ENCODE results near the gene INO80D.
"Not testable (repeated sequence)": the region's sequence is repeated elsewhere in the genome, so short reads cannot be mapped to it uniquely, and the experiment has no call there.

Gene INO80D

DNA sequence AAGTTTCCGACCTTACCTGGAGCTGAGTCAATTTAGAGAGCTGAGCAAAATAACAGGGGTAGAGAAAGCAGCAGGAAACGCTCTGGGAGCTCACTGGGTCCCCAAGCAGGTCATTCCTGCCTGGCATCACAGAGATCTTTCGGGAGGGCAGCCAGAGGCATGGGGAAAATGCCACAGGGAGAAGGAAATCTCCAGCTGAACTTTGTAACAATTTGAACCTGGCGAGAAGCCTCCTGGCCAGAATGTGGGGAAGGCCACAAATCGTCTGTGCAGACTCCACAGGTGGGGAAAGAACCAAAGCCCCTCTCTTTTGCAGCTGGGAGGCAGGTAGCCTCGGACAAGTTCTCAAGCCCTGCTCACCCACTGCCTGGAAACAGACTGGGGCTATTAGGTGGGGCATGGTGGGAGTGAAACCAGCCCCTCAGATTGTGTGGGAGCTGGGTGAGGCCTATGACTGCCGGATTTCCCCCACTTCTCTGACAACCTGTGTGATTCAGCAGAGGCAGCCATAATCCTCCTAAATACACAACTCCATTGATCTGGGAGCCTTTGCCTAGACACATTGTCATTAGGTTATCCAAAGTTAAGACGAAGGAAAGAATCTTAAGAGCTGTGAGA, 53.9 kb downstream of the INO80D start:
- Histone ChIP-seq H3K27ac (no peak overlapping the region), H3K4me3 (no peak overlapping the region)

DNA sequence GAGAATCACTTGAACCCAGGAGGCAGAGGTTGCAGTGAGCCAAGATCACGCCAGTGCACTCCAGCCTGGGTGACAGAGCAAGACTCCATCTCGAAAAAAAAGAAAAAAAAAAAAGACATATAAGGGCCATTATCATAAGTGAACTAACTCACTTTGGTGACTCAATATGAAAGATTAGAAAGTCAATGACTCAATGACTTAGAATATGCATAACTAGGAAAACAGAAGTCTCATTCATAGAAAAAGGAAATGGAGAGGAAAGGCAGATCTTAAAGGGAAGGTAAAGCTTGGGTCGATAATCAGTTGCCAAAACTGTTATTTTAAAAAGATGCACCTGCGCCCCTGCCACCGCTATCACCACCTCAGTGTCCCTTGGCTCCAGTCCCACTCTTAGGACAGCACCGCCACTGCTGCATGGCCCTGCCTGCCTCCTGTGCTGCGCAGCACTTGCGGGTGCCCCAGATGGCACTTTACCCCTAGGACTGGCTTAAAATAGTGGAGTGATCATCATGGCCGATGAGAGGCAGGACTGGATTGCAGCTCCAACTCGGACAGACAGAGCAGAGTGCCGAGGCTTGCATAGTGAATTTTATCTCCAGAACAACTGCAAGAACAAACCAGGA, 54.7 kb downstream of the INO80D start:
- H3K4me3 ChIP-seq: no peak overlapping the region
- no peak overlapping the region for H3K27ac ChIP-seq

DNA sequence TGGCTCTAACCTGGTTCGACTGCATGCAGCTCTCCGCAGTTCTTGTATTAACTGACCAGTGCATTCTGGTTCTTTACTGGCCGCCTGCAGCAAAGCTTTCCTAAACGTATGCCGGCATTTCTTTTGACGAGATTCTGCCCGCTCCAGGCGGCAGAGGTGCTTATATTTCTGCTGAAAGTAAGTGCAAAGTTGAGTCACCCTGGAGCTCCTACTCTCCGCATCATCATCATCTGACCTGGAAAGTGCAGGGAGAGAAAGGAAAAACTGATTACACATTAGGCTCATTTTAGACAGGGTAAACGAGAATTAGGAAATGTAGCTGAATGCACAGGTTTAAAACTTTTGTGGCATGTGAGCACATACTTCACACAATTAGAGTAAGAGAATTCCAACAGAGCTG, 57.9 kb downstream of the INO80D start:
- Histone ChIP-seq H3K27ac (no peak overlapping the region), H3K4me3 (no peak overlapping the region)

- no peak overlapping the region for H3K4me3 ChIP-seq
Measured at GRCh38 chr2:206023183-206023582, 62.8 kb downstream of the INO80D start.

GRCh38 chr2:206020171-206020570, 65.8 kb downstream of the INO80D start:
- H3K4me3 ChIP-seq: no peak overlapping the region
- H3K27ac ChIP-seq: no peak overlapping the region

More at GRCh38 chr2:206023183-206023582, 62.8 kb downstream of the INO80D start:
- no peak overlapping the region for H3K27ac ChIP-seq

- not testable (repeated sequence) for H3K27ac ChIP-seq
Measured at GRCh38 chr2:206015746-206016145, 70.2 kb downstream of the INO80D start.

DNA sequence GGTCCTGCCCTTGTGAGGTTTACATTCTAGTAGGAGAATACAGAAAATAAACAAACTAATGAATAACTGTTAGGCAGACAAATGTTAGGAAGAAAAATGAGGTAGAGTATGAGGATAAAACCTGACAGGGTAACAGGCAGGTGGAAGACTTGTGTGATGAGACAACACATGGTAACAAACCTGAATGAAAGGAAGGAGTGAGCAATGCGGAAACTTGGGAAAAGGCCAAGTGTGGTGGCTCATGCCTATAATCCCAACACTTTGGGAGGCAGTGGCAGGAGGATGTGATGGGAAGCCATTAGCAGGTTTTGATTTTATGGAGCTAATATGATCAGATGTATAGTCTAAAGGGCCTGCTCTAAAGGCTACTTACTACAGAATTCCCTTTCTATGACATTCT, 74.2 kb downstream of the INO80D start:
- no peak overlapping the region for H3K4me3 ChIP-seq
- H3K27ac ChIP-seq: no peak overlapping the region

More at GRCh38 chr2:206015746-206016145, 70.2 kb downstream of the INO80D start:
- not testable (repeated sequence) for H3K4me3 ChIP-seq

DNA sequence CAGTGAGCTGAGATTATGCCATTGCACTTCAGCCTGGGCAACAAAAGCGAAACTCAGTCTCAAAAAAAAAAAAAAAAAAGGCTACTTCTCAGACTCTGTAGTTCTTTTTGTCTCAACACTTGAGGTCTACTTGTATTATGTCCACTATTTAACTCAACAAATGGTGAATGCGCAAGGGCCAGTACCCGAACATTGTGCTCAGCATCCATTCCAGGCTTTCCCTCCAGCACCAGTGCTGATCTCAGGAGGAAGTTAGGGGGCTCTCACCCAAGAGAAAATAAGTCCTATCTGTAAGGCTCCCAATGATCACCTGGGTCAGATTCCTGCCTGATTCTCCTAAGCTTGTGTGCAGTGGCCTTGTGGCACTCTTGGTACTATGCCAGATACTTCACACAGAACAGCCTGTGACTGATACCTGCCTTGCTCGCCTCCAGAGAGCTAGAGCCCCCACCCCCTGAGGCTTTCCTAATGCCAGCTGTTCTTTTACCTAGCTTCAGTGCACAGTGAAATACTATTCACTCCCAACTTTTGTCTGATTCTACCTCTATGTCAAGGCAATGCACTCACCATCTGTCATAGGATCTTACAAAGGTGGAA, 74.9 kb downstream of the INO80D start:
- H3K27ac ChIP-seq: no peak overlapping the region
- no peak overlapping the region for H3K4me3 ChIP-seq

DNA sequence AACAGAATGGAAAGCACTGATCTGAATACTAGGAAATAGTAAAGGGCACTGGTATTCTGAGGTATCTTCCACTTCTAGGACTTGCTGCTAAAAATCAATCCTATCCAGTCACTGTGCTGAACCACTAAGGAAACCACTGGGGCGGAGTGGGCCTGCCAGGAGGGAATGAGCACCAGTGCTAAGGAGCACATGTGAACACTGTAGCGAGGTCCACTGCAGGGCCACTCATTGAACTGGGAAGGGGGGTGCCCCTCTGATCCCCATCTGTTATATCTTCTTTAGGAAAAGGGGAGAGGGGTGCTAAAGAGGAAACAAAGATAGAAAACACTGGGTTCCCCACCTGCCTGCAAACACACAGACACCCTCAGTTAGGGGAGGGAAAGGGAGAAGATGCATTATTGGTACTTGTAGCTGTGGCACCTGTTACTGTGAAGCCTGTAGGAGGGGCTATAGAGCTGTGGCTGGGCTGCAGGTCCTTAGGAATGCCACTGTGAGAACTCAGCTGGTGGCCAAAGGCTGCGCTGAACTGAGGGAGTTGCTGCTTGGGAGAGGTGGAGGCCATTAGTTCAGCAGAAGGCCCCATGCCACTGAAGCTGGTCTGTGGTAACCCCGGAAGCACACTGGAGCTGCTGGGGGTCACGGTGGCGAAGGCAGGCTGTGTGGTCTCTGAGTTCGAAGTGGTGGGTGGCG, 81.8 kb downstream of the INO80D start:
- Histone ChIP-seq H3K4me3 (no peak overlapping the region), H3K27ac (no peak overlapping the region)

- H3K27ac ChIP-seq: no peak overlapping the region
Measured at GRCh38 chr2:206002440-206002839, 83.5 kb downstream of the INO80D start.

GRCh38 chr2:206001912-206002311, 84.1 kb downstream of the INO80D start:
- H3K27ac ChIP-seq: no peak overlapping the region
- H3K4me3 ChIP-seq: no peak overlapping the region

More at GRCh38 chr2:206002440-206002839, 83.5 kb downstream of the INO80D start:
- H3K4me3 ChIP-seq: no peak overlapping the region

DNA sequence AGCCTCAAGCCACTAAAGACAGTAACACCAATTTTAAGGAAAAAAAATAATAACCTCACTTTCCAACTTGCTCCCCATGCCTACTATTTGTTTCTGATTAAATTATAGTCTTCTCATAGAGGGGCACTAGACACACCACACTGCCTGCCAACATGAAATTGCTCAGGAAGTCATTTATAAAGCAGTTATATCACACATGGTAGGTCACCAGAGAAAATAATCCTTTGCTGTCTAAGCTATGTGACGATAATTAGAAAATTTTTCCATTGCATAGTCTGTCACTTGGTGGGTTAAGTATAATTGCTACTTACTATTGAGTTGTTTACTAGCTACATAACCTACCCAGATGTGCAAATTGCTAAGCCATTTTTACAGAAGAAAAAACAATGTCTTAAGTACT, 85.2 kb downstream of the INO80D start:
- H3K4me3 ChIP-seq: no peak overlapping the region

GRCh38 chr2:205998583-205998982, 87.4 kb downstream of the INO80D start:
- Histone ChIP-seq H3K4me3 (no peak overlapping the region), H3K27ac (no peak overlapping the region)

More for the DNA sequence above, 85.2 kb downstream of the INO80D start:
- H3K27ac ChIP-seq: no peak overlapping the region

DNA sequence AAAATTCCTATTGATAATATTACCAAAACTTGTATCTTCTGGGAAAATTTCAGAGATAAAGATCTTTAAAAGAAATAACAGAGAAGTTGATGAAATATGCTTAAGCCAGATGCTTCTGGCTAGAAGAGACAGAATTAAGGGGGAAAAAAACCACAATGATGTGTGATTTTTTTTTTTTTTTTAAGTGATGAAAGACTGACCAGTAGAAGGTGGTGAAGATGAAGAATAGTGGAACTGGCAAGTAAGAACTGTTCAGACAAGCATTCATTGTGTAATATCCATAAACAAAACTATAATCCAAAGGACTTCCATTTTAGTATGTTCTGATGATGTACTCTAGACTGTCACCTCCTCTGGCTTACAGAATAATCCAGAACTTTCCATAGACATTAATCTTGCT, 89.8 kb downstream of the INO80D start:
- no peak overlapping the region for H3K4me3 ChIP-seq
- H3K27ac ChIP-seq: no peak overlapping the region

- no peak overlapping the region for H3K4me3 ChIP-seq
- no peak overlapping the region for H3K27ac ChIP-seq
Measured at GRCh38 chr2:205995260-205995659, 90.7 kb downstream of the INO80D start.

DNA sequence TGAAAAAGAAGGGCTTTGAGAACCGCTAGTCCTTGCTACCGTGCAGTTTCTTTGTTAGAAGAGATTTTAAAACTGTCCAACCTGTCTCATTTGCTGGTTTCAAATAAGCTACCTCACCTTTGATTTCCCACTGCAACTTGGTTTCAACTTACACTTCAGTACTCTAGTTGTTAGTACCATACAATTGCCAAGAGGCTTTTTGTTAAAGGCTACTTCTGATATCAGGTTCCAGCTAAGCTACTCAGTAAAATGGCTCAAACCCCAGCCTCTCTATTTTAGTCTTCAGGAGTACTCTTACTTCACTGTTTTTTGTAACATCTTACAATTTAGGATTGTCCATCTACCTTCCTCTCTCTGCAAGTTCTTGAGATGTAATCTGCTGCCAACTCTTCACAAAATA, 91.6 kb downstream of the INO80D start:
- no peak overlapping the region for H3K4me3 ChIP-seq
- no peak overlapping the region for H3K27ac ChIP-seq

DNA sequence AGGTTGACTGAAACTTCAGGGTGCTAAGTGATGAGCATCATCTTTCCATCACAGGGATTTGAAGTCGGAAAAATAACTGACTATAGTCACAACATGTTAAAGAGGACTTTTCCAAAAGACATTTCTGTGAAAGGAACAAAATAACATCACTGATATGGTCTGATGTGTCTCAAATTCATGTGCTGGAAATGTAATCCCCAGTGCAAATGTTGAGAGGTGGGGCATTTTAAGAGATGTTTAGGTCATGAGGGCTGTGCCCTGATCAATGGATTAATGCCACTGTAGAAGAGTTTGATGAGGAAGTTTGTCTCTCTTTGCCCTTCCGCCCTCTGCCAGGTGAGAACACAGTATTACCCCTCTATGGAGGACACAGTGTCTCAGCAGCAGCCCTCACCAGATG, 95.9 kb downstream of the INO80D start:
- no peak overlapping the region for H3K4me3 ChIP-seq
- no peak overlapping the region for H3K27ac ChIP-seq

DNA sequence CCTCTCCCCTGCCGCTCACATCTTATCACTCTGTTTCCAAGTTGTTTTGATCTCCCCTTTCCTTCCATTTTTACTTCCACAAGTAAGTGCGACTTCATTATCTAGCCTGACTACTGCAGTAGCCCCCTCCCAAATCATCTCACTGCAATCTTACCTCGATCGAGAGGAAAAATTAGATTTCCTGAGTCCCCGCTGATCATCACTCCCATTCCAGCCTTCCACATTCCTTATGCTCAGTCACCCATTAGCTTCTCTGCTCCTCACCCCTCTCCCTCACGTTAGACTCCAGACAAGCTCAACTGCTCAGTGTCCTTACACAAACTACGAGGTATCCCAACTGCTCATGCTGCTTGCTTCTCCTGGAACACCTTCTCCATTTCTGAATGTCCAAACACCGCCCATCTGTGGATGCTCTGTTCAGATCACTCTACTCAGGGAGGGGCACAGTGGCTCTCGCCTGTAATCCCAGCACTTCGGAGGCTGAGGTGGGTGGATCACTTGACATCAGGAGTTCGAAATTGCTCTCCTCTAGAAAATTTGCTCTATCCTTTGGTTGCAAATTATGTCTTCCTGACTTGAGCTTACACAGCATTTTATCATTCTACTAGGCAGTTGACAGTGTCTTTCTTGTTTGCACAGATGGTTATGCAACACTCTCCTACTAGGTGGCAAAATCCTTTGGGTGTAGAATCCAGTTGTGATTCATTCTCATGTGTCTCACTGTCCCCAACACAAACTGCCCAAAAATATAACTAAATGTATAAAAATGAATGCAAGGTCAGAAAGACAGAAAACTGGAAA, 96.5 kb downstream of the INO80D start:
- no peak overlapping the region for H3K27ac ChIP-seq
- no peak overlapping the region for H3K4me3 ChIP-seq

DNA sequence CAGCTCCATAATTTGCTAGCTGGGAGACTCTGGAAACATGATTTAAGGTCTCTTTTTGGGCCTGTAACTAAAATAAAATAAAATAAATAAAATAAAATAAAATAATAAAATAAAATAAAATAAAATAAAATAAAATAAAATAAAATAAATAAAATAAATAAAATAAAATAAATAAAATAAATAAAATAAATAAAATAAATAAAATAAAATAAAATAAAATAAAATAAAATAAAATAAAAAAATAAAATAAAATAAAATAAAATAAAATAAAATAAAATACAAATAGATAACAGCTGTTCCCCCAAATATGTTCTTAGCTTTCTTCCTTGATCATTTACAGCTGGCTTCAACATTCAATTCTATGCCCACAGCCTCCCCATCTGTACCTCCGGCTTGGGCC, 97.3 kb downstream of the INO80D start:
- not testable (repeated sequence) for H3K4me3 ChIP-seq, H3K27ac ChIP-seq

GRCh38 chr2:205988274-205988673, 97.7 kb downstream of the INO80D start:
- Histone ChIP-seq H3K4me3 (no peak overlapping the region), H3K27ac (no peak overlapping the region)

Data from skin epidermis (tissue), 12 donors.